GM21619 (cell line): ENCODE results near the gene IFNG.

Experiments used
- ATAC-seq: cut with Tn5 transposase; IDR thresholded peaks from one replicate; pipeline ENCODE4 v1.9.1; 2021; ENCODE audit not compliant: unreplicated experiment

Gene IFNG

DNA sequence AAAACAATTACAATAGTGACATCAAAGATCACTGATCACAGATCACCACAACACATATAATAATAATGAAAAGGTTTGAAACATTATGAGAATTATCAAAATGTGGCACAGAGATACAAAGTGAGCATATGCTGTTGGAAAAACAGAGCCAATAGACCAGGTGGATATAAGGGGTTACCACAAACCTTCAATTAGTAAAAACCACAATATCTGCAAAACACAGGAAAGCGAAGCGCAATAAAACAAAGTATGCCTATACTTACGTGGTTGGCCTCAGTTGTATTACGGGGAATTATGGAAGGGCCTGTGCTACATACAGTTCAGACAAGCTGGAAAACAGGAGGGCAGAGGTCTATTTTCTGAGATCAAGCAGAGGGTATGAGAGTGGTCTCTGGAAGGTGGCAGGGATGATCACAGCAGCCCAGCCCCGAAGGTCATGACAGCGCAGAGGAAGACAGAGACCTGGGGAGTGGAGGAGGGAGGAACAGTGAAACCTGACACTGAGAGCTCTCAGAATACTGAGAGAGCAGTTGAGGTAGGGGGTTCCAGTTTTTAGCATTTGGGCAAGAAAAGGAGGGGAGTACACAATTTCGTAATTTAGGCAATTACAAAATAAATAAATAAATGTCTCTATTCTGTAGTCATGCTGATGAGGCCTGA, 41.3 kb downstream of the IFNG start:
- no peak for ATAC-seq

DNA sequence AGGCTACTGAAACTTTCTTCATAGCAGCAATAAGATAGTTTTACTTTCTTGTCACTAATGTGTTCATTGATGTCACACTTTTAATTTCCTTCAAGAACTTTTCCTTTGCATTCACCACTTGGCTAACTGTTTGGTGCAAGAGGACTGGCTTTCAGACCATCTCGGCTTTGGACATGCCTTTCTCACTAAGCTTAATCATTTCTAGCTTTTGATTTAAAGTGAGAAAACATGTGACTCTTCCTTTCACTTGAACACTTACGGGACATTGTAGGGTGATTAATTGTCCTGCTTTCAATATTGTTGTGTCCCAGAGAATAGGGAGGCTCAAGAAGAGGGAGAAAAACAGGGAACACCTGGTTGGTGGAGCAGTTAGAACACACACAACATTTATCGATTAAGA, 41.9 kb downstream of the IFNG start:
- no peak for ATAC-seq

DNA sequence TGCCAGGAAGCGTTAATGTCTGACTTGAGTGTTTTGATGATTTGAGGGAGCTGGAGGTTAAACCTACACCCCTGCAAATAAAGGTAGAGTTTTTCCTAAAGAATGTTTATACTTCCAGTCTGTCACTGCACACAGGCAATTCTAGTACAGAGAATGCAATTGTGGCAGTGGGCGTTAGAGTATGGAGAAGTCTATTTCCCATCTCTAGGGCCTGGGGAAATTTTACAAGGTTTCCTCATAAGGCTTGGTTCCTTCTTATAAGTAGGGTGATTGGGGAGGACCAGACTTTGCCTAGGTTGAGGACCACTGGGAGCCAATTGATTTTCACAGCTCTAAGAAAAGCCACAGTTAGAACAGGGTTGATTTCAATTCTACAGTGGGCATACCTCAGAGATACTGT, 44.3 kb downstream of the IFNG start:
- no peak for ATAC-seq

DNA sequence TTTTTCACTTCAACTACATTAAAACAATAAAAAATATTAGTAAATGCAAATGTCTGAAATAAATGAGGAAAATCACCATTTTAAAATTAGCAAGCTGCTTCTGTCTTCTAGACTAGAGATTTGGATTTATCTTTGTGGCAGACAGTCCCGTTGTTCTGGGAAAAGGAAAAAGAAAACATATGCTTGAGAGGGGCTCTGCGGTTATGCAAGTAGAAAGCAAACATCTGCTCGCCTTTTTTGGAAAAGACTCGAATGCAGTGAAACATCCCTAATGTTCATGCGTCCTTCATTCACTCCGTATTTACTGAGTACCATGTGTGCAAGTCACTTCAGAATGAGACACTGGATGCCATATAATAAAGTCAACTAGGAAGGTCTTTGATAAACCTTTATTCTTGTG, 44.9 kb downstream of the IFNG start:
- ATAC-seq, result no peak

GRCh38 chr12:68113644-68114043, 45.9 kb downstream of the IFNG start:
- ATAC-seq, result no peak

- ATAC-seq, result no peak
Measured at GRCh38 chr12:68111995-68112394, 47.5 kb downstream of the IFNG start.

DNA sequence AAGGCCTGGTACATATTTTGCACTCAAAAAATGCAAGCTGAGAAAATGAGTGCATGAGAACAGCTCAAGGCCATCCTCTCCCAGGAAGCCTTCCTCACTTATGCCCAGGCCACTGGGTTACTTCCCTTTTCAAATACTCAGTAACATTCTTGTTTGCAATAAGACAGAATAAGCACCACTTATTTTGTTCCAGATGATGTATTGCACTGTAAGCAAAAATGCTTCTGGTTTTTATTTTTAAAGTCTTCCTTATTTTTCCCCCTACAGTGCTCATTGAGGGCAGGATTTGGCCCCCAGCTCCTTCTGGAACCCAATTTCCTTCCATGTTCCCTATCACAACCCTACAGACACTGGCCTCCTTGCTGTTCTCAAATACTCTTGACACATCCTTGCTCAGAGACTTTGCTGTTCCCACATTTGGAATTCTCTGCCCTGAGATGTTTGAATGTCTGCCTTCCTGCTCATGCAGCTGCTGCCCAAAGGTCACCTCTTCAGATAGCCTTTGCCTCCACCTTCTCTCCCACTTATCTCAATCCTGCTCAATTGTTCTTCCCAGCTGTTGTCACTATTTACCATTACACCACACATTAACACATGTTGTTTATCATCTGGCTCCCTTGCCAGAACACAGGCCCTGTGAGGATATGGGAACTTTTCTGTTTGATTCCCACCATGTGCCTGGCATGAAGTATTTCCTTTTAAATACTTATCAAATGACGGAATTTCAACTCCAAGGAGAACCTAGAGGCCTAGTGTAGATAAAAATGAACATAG, 49.9 kb downstream of the IFNG start:
- ATAC-seq, result no peak

GRCh38 chr12:68109001-68109400, 50.5 kb downstream of the IFNG start:
- no peak for ATAC-seq

GRCh38 chr12:68106660-68107059, 52.9 kb downstream of the IFNG start:
- no peak for ATAC-seq

DNA sequence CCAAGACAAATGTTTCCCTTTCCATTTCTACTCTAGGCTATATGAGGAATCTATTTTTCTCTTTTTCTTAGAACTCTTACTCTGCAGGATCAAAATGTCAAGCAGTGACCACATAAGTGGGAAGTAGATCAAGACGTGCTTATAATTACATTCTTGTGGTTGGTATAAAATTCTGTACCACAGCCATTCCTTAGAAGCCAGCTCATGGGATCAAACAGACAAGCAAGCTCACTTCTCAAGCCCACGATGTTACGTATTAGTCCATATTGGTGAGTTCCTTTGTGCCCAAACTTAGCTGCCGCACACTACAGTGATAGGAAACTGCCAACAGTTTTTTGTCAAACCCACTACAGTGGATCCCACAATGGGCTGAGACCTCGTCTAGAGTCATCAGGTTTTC, 53.4 kb downstream of the IFNG start:
- ATAC-seq, result no peak
